Suprapubic skin (tissue), 4 donors: ENCODE data around the gene S100A16. TPM values are rescaled to one million over a fixed set of nuclear protein-coding genes. Genes with fewer than 3 reads are reported as not detected.
A peak's percentile ranks its signal among the peaks of the same experiment; 100 is the strongest.

Experiments used
- DNase-seq, 2 donors: peaks; one replicate each; pipeline ENCODE4 v3.0.0-alpha.2; 2019; ENCODE audit warnings: low spot score in 2 of 2
- H3K27ac ChIP-seq: fragments of 200-600 bp; sonication (generic); one replicate; pipeline ENCODE4 v1.5.1; 2019
- H3K27me3 ChIP-seq: fragments of 200-600 bp; sonication (generic); one replicate; pipeline ENCODE4 v1.5.1; 2019
- H3K36me3 ChIP-seq: fragments of 200-600 bp; sonication (generic); one replicate; pipeline ENCODE4 v1.5.1; 2019
- H3K4me1 ChIP-seq: fragments of 200-600 bp; sonication (generic); one replicate; pipeline ENCODE4 v1.5.1; 2019
- H3K4me3 ChIP-seq: fragments of 200-600 bp; sonication (generic); one replicate; pipeline ENCODE4 v1.5.1; 2019; ENCODE audit warnings: mild to moderate bottlenecking
- H3K9me3 ChIP-seq: fragments of 200-600 bp; sonication (generic); one replicate; pipeline ENCODE4 v1.5.1; 2019
- CTCF ChIP-seq, 2 donors: fragments of 200-600 bp in 1 of 2; fragments of 450-650 bp in 1 of 2; sonication (generic) in 1 of 2; IDR thresholded peaks; one replicate each; pipeline ENCODE4 v1.5.1; 2016 to 2019; ENCODE audit warnings: antibody characterized with exemption in 2 of 2, mild to moderate bottlenecking in 1 of 2, moderate library complexity in 1 of 2
- EP300 ChIP-seq: sonication (generic); formaldehyde crosslinking; IDR thresholded peaks from one replicate; pipeline ENCODE4 v1.6.1; 2017; ENCODE audit warnings: antibody characterized with exemption
- POLR2A ChIP-seq, 2 donors: fragments of 450-650 bp; IDR thresholded peaks; one replicate each; pipeline ENCODE4 v1.6.1; 2017; ENCODE audit warnings: antibody characterized with exemption in 2 of 2, mild to moderate bottlenecking in 2 of 2, moderate library complexity in 2 of 2
- POLR2AphosphoS5 ChIP-seq, 3 donors: sonication (generic); formaldehyde crosslinking; IDR thresholded peaks; one replicate each; pipeline ENCODE4 v1.6.1; 2017; ENCODE audit warnings: antibody characterized with exemption in 3 of 3
- WGBS: methylation state at CpG from one replicate; pipeline ENCODE4 v1.1.5; 2018; 5-methylcytosine and 5-hydroxymethylcytosine counted together
- total RNA-seq, 4 donors: library from RNA; depleted of rRNA; stranded (reverse); fragments of >200 nt; gene quantifications; one replicate each; pipeline ENCODE4 v1.1.0, GENCODE V29; 2016

Gene S100A16
- total RNA-seq, 4 donors from 2014 or later, result 133 to 668 (median 414) TPM

GRCh38 chr1:153608089-153608682 is 4.8 kb downstream of the S100A16 start:
- Histone ChIP-seq H3K27ac (peak overlapping the region; percentile 94), H3K36me3 (peaks cover 19% of the 10 kb centered on the region), H3K27me3 (no peaks in the 10 kb centered on the region), H3K4me3 (peak overlapping the region; percentile 70), H3K9me3 (no peaks in the 10 kb centered on the region), H3K4me1 (peaks cover 55% of the 10 kb centered on the region)
- TF ChIP-seq EP300 (no peak), POLR2A (IDR thresholded peaks at IDR 0.05) (no peak), CTCF (IDR thresholded peaks at IDR 0.05) (no peak), POLR2AphosphoS5 (IDR thresholded peaks at IDR 0.05) (no peak)
- DNase-seq, result peak in 1 of 2 donors; percentile 73
- WGBS, result 68% methylated on average over 5 of the region's 7 CpGs

GRCh38 chr1:153607381-153607780 is 5.6 kb downstream of the S100A16 start:
- no peak for DNase-seq
- WGBS, result 82% methylated on average over 8 of the region's 8 CpGs
- Histone ChIP-seq H3K36me3 (peaks cover 19% of the 10 kb centered on the region), H3K4me1 (peaks cover 51% of the 10 kb centered on the region), H3K27me3 (no peaks in the 10 kb centered on the region), H3K4me3 (peak overlapping the region; percentile 70), H3K27ac (peak overlapping the region; percentile 94), H3K9me3 (no peaks in the 10 kb centered on the region)
- TF ChIP-seq EP300, result no peak
- no peak for TF ChIP-seq POLR2A (IDR thresholded peaks at IDR 0.05)
- no peak for TF ChIP-seq CTCF (IDR thresholded peaks at IDR 0.05)

GRCh38 chr1:153606194-153606593 is 6.7 kb downstream of the S100A16 start:
- peaks cover 19% of the 10 kb centered on the region for H3K36me3 ChIP-seq
- peak in 1 of 2 donors; percentile 16 for DNase-seq
- no peak overlapping the region for H3K4me3 ChIP-seq
- TF ChIP-seq POLR2AphosphoS5 (IDR thresholded peaks at IDR 0.05) (no peak), POLR2A (IDR thresholded peaks at IDR 0.05) (no peak), EP300 (no peak), CTCF (IDR thresholded peaks at IDR 0.05) (no peak)
- no peaks in the 10 kb centered on the region for H3K9me3 ChIP-seq
- WGBS, result 93% methylated on average over 11 of the region's 11 CpGs
- no peaks in the 10 kb centered on the region for H3K27me3 ChIP-seq
- peaks cover 47% of the 10 kb centered on the region for H3K4me1 ChIP-seq
- H3K27ac ChIP-seq, result no peak overlapping the region

DNA sequence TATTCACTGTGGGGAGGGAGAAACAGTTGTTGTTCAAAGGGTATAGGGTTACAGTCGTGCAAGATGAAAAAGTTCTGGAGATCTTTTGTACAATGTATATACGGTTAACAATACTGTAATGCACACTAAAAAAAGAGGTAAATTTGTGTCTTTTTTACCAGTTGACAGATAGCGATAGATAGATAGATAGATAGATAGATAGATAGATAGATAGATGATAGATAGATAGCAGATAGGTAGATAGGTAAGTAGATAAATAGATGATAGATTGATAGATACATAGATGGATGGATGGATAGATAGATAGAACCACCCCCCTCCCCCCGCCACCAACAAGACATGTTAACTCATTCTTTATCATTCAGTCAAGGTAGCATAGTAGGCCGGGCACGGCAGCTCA is 10.2 kb downstream of the S100A16 start:
- Histone ChIP-seq H3K27ac (no peak overlapping the region), H3K27me3 (no peaks in the 10 kb centered on the region), H3K4me1 (peaks cover 13% of the 10 kb centered on the region), H3K4me3 (no peak overlapping the region), H3K36me3 (peaks cover 19% of the 10 kb centered on the region), H3K9me3 (no peaks in the 10 kb centered on the region)
- no peak for DNase-seq
- no peak for TF ChIP-seq POLR2A (IDR thresholded peaks at IDR 0.05)
- TF ChIP-seq EP300, result no peak
- TF ChIP-seq CTCF (IDR thresholded peaks at IDR 0.05), result no peak
- TF ChIP-seq POLR2AphosphoS5 (IDR thresholded peaks at IDR 0.05), result no peak
- 87% methylated on average over 6 of the region's 6 CpGs for WGBS

- H3K36me3 ChIP-seq, result no peaks in the 10 kb centered on the region
- no peak overlapping the region for H3K27ac ChIP-seq
- WGBS, result 83% methylated on average over 7 of the region's 7 CpGs
- H3K4me1 ChIP-seq, result no peaks in the 10 kb centered on the region
- no peaks in the 10 kb centered on the region for H3K9me3 ChIP-seq
- TF ChIP-seq EP300, result no peak
- no peak for TF ChIP-seq POLR2A (IDR thresholded peaks at IDR 0.05)
- no peak for TF ChIP-seq CTCF (IDR thresholded peaks at IDR 0.05)
- no peak for TF ChIP-seq POLR2AphosphoS5 (IDR thresholded peaks at IDR 0.05)
- no peak for DNase-seq
- no peak overlapping the region for H3K4me3 ChIP-seq
- H3K27me3 ChIP-seq, result no peaks in the 10 kb centered on the region
Measured at GRCh38 chr1:153599847-153600246, 13.1 kb downstream of the S100A16 start.
